ENCODE data around the gene GSK3A. TPM values are rescaled to one million over a fixed set of nuclear protein-coding genes. Genes with fewer than 3 reads are reported as not detected.

Gene GSK3A
- total and polyA plus RNA-seq, 9 of the 15 experiments (the other 6 are each of a cell fraction or from before 2014, with no cell fraction given) = 0.62 to 90.7 (median 33.3) TPM

- TF ChIP-seq, protein P1, sequence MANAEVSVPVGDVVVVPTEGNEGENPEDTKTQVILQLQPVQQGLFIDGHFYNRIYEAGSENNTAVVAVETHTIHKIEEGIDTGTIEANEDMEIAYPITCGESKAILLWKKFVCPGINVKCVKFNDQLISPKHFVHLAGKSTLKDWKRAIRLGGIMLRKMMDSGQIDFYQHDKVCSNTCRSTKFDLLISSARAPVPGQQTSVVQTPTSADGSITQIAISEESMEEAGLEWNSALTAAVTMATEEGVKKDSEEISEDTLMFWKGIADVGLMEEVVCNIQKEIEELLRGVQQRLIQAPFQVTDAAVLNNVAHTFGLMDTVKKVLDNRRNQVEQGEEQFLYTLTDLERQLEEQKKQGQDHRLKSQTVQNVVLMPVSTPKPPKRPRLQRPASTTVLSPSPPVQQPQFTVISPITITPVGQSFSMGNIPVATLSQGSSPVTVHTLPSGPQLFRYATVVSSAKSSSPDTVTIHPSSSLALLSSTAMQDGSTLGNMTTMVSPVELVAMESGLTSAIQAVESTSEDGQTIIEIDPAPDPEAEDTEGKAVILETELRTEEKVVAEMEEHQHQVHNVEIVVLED (CRISPR knock-in tag; IDR thresholded peaks at IDR 0.05) = no peak
- no peak for TF ChIP-seq CHAMP1 (IDR thresholded peaks at IDR 0.05)
- TF ChIP-seq SRF (CRISPR knock-in tag; IDR thresholded peaks at IDR 0.05) = no peak
- no peak for TF ChIP-seq CBX1 (IDR thresholded peaks at IDR 0.05; ENCODE audit: low read depth)
- no peak for TF ChIP-seq RCOR1 (IDR thresholded peaks at IDR 0.05; ENCODE audit: borderline replicate concordance in 1 of 2, low read depth in 2 of 2, low read length in 2 of 2)
Observed at GRCh38 chr19:42288387-42288786, 46.0 kb upstream of the GSK3A start (continued).

DNA sequence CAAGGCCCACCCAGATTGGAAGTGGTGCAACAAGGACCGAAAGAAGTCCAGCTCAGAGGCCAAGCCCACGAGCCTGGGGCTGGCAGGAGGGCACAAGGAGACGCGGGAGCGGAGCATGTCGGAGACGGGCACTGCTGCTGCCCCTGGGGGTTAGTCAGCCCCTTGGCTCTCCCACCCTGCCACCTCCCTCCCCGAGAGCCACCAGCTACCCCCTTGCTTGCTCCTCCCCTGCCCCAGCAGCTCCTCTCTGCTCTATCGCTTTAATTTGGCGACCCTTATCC, 45.4 kb upstream of the GSK3A start:
- 91% methylated on average over 5 of the region's 10 CpGs for WGBS (ENCODE audit: insufficient coverage, low coverage, missing lambda C conversion rate)
- FAIRE-seq (no peak), ATAC-seq (no peak), DNase-seq (ENCODE audit: extremely low read depth in 1 of 4, low spot score in 3 of 4) (no peak)
- no peak overlapping the region for H2AFZ ChIP-seq (ENCODE audit: low read depth, low read length)
- in situ Hi-C loops (cut with MboI) = no loop called here
- ChIA-PET POLR2A (interaction anchor here (0.6 to 1.2 kb wide), 4 partner anchors 9 to 99 kb away, joined by 3 to 4 read pairs (median 3); partner anchors contain the start of genes PAFAH1B3 and PRR19), CTCF (ENCODE audit: low intra/inter-chr PET ratio) (interaction anchor here (0.6 kb wide), 1 partner anchor 9 kb away, joined by 3 read pairs; no protein-coding TSS in a partner anchor)
- peaks cover 62% of the 10 kb centered on the region; the same call in 2 of the 3 replicates for H3K36me3 ChIP-seq (ENCODE audit: control insufficient read depth, insufficient read depth, low read length)
- H3K9ac ChIP-seq (ENCODE audit: insufficient read depth in 1 of 2, low read depth in 2 of 2, low read length in 2 of 2) = no peak overlapping the region
- H3K9me3 ChIP-seq (replicated peaks; ENCODE audit: control insufficient read depth, insufficient read depth, low read depth, low read length) = no peaks in the 10 kb centered on the region
- peaks cover 23 to 82% of the 10 kb centered on the region in 2 experiments for H3K4me1 ChIP-seq (replicated peaks in 1 of 2; ENCODE audit: control insufficient read depth in 2 of 2, insufficient read depth in 2 of 2, low read length in 2 of 2)
- H3K9me1 ChIP-seq (ENCODE audit: control insufficient read depth, insufficient read depth, low read length) = no peaks in the 10 kb centered on the region
- no peak overlapping the region for H3K4me2 ChIP-seq (ENCODE audit: insufficient read depth, low read length)
- H4K20me1 ChIP-seq (replicated peaks; ENCODE audit: control insufficient read depth, insufficient read depth, low read length) = 0 out of 2 replicates have a peak, but pooled peaks cover 8% of the 10 kb centered on the region
- no TSS peak for BruUV-seq (replicated peaks)
- no peaks in the 10 kb centered on the region; a peak in 1 of 5 replicates for H3K27me3 ChIP-seq (ENCODE audit: control insufficient read depth in 2 of 2, insufficient read depth in 2 of 2, low read length in 2 of 2)
- no peak overlapping the region for H3K27ac ChIP-seq (ENCODE audit: extremely low read depth, low read depth, low read length)
- intact Hi-C loops (cut with micrococcal nuclease) = no loop called here
- H3K4me3 ChIP-seq = no peak overlapping the region
- H3K79me2 ChIP-seq (ENCODE audit: control insufficient read depth, insufficient read depth, low read length) = peaks cover 33% of the 10 kb centered on the region
- TF ChIP-seq KLF13 (tag; IDR thresholded peaks at IDR 0.05; ENCODE audit: borderline replicate concordance, low read depth) (no peak), TCFL5 (CRISPR knock-in tag; conservative IDR thresholded peaks at IDR 0.05) (no peak), BRF2 (IDR thresholded peaks at IDR 0.05; ENCODE audit: borderline replicate concordance, insufficient read depth, insufficient read length) (no peak), ZNF174 (CRISPR knock-in tag; IDR thresholded peaks at IDR 0.05) (no peak), NFE2L1 (tag; IDR thresholded peaks at IDR 0.05; ENCODE audit: borderline replicate concordance, low read depth) (no peak)
- TF ChIP-seq, protein P2, sequence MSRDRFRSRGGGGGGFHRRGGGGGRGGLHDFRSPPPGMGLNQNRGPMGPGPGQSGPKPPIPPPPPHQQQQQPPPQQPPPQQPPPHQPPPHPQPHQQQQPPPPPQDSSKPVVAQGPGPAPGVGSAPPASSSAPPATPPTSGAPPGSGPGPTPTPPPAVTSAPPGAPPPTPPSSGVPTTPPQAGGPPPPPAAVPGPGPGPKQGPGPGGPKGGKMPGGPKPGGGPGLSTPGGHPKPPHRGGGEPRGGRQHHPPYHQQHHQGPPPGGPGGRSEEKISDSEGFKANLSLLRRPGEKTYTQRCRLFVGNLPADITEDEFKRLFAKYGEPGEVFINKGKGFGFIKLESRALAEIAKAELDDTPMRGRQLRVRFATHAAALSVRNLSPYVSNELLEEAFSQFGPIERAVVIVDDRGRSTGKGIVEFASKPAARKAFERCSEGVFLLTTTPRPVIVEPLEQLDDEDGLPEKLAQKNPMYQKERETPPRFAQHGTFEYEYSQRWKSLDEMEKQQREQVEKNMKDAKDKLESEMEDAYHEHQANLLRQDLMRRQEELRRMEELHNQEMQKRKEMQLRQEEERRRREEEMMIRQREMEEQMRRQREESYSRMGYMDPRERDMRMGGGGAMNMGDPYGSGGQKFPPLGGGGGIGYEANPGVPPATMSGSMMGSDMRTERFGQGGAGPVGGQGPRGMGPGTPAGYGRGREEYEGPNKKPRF (IDR thresholded peaks at IDR 0.05; ENCODE audit: low read depth, low read length) = no peak
